Loucy (cell line): ENCODE data around the gene CYB561D2.

ENCODE experiments used
- EZH2phosphoT487 ChIP-seq: fragments of 200-600 bp; IDR thresholded peaks from 2 replicates; pipeline ENCODE4 v1.6.1; 2018; ENCODE audit warnings: antibody characterized with exemption, mild to moderate bottlenecking, moderate library complexity, borderline replicate concordance
- TF ChIP-seq, protein P1 (sequence below): fragments of 200-600 bp; sonication (generic); conservative IDR thresholded peaks from 2 replicates; pipeline ENCODE4 v1.5.1; 2014; ENCODE audit warnings: mild to moderate bottlenecking, antibody characterized with exemption, low read length

GRCh38 chr3:50354850-50355249 is 4.2 kb downstream of the CYB561D2 start:
- TF ChIP-seq, protein P1, sequence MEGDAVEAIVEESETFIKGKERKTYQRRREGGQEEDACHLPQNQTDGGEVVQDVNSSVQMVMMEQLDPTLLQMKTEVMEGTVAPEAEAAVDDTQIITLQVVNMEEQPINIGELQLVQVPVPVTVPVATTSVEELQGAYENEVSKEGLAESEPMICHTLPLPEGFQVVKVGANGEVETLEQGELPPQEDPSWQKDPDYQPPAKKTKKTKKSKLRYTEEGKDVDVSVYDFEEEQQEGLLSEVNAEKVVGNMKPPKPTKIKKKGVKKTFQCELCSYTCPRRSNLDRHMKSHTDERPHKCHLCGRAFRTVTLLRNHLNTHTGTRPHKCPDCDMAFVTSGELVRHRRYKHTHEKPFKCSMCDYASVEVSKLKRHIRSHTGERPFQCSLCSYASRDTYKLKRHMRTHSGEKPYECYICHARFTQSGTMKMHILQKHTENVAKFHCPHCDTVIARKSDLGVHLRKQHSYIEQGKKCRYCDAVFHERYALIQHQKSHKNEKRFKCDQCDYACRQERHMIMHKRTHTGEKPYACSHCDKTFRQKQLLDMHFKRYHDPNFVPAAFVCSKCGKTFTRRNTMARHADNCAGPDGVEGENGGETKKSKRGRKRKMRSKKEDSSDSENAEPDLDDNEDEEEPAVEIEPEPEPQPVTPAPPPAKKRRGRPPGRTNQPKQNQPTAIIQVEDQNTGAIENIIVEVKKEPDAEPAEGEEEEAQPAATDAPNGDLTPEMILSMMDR: no peak
- TF ChIP-seq EZH2phosphoT487: no peak
